Activated naive CD8-positive, alpha-beta T cell treated with anti-CD3 and anti-CD28 coated beads, Interleukin-2, amount 10 ng/mL, durations not matched to agents 7 days and 5 days (primary cell): ENCODE results near the gene APC2. TPM values are rescaled to one million over a fixed set of nuclear protein-coding genes. Genes with fewer than 3 reads are reported as not detected.
A peak's percentile ranks its signal among the peaks of the same experiment; 100 is the strongest.
"Not testable (repeated sequence)": the region's sequence is repeated elsewhere in the genome, so short reads cannot be mapped to it uniquely, and the experiment has no call there.

Experiments used
- ATAC-seq: fragments of 150-1000 bp; cut with Tn5 transposase; one replicate; pipeline ENCODE4 v1.10.0; 2021; ENCODE audit warnings: low read depth, moderate library complexity
- POLR2A ChIA-PET: fragments of 350-600 bp; sonication (Branson Sonifier 250); formaldehyde crosslinking; loops from one replicate; lab custom pipeline; 2021; ENCODE audit warnings: antibody characterized with exemption; lab: Charles Lee
- DNase-seq: peaks from one replicate; pipeline ENCODE4 v3.0.0; 2021
- H3K27ac Mint-ChIP-seq: one replicate; pipeline ENCODE4 v1.8.0; 2022; ENCODE audit warnings: mild to moderate bottlenecking, mixed read lengths
- H3K27me3 Mint-ChIP-seq: one replicate; pipeline ENCODE4 v1.8.0; 2022; ENCODE audit warnings: mild to moderate bottlenecking, moderate library complexity, mixed read lengths
- H3K36me3 Mint-ChIP-seq: one replicate; pipeline ENCODE4 v1.8.0; 2021; ENCODE audit warnings: mild to moderate bottlenecking, mixed read lengths
- H3K4me1 Mint-ChIP-seq: one replicate; pipeline ENCODE4 v1.8.0; 2021; ENCODE audit warnings: mixed read lengths
- H3K4me3 Mint-ChIP-seq: one replicate; pipeline ENCODE4 v1.8.0; 2022; ENCODE audit warnings: mild to moderate bottlenecking, moderate library complexity, mixed read lengths
- H3K9me3 Mint-ChIP-seq: one replicate; pipeline ENCODE4 v1.8.0; 2021; ENCODE audit warnings: mixed read lengths
- total RNA-seq, 2 experiments: library from RNA; stranded (reverse); gene quantifications; one replicate each; pipeline ENCODE4 v1.2.3, GENCODE V29; 2021

The APC2 gene
- total RNA-seq, 2 experiments from 2014 or later: 0.06 to 0.11 TPM

DNA sequence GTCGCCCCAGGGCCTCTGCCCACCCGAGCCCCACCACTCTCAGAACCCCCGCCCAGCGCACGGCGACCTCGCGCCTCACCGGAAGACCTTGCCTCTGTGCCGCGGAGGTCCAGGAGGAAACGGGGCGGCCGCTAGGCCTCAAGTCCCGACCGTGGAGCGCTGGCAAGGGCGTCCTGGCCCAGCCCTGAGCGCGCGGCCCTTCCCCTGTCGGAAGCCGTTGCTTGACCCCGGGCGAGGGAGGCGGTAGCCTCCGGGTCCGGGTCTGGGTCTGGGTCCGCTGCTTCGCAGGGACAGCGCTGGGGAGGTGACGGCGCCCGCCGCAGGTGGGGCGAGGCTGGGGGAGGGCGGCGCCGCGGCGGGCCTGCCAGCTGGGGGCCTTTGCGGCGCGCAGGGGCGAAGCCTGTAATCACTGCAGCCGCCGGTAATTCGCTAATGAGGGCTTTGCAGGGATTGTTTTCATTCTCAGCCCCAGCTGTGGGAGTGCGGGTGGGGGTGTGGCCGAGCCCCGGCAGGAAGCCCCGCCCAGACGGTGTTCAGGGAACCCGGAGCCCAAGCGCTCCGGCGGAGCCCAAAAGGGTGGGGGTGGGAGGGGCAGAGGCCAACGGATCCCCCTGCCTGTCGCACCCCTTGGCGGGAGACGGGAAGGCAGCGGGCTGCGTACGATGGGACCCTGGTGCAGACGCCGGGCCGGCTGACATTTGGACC, 20.5 kb downstream of the APC2 start:
- Mint-ChIP-seq H3K27ac (no peak overlapping the region), H3K9me3 (no peaks in the 10 kb centered on the region), H3K36me3 (no peaks in the 10 kb centered on the region), H3K4me3 (peak overlapping the region; percentile 61), H3K4me1 (peaks cover 3% of the 10 kb centered on the region), H3K27me3 (peaks cover 15% of the 10 kb centered on the region)
- POLR2A ChIA-PET: interaction anchor here (1.0 kb wide), 1 partner anchor 21 kb away, joined by 3 read pairs; no protein-coding TSS in a partner anchor
- ATAC-seq: peak; percentile 66
- DNase-seq: peak; percentile 79

DNA sequence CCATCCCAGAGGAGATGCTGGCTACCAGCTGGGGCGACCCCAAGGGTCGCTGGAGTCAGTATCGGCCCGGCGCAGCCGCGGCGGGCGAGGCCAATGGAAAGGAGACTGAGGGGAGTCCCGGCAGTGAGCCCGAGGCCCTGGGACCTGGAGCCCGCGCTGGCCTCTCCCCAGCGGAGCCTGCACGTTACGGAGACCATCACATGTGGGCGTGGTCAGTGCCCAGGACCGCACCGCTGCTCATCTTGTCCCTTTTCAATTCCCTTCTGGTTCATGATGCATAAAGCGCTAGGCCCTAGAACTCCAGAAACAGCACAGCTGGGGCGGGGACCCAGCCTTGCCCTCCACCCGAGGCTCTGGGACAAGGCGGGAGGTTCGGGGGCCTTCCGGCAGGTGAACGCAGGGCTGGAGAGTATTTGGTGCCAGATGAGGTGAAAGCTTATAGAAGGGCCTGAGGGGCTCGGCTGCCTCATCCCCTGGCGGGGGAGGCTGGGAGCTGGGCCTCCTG, 21.1 kb downstream of the APC2 start:
- ATAC-seq: peak; percentile 38
- H3K4me3 Mint-ChIP-seq: peak overlapping the region; percentile 51
- H3K9me3 Mint-ChIP-seq: no peaks in the 10 kb centered on the region
- H3K4me1 Mint-ChIP-seq: peaks cover 3% of the 10 kb centered on the region
- DNase-seq: no peak
- H3K27me3 Mint-ChIP-seq: peaks cover 15% of the 10 kb centered on the region
- no peak overlapping the region for H3K27ac Mint-ChIP-seq
- H3K36me3 Mint-ChIP-seq: no peaks in the 10 kb centered on the region
- POLR2A ChIA-PET: interaction anchor here (0.9 to 1.4 kb wide), 3 partner anchors 15 to 21 kb away, joined by 3 to 5 read pairs (median 3); partner anchors contain the start of gene PCSK4

DNA sequence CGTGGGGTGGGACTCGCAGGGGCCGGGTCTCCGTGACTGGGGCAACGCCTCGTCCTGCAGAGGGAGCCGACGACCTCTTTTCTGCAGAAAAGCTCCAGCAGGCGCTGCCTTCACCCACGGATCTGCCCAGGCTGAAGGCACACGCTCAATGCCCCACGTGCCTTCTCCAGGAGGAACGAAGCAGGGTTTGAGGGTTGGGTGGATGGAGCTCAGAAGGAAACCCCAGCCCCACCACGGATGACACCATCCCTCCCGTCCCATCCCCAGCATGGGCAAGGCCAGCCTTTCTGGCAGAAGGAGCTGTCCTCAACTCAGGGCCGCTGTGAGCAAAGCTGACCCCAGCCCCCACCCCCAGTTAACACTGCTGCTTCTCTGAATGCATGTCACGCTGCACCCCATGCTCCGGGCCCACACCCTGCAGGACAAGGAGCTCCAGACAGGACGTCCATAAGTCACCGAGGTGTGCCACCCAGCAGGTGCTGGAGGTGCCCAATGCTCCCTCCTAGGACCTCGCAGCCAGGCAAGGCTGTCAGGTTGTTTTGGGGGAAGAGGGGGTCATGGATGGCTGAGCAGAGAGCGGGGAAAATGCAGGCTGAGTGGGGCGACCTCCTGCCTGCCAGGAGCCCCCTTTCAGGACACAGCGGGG, 21.7 kb downstream of the APC2 start:
- H3K9me3 Mint-ChIP-seq: no peaks in the 10 kb centered on the region
- H3K4me1 Mint-ChIP-seq: peaks cover 3% of the 10 kb centered on the region
- no peak overlapping the region for H3K4me3 Mint-ChIP-seq
- POLR2A ChIA-PET: interaction anchor here (0.9 to 1.4 kb wide), 2 partner anchors 16 to 18 kb away, joined by 3 to 5 read pairs; partner anchors contain the start of gene PCSK4
- H3K36me3 Mint-ChIP-seq: no peaks in the 10 kb centered on the region
- ATAC-seq: no peak
- peaks cover 14% of the 10 kb centered on the region for H3K27me3 Mint-ChIP-seq
- DNase-seq: no peak
- H3K27ac Mint-ChIP-seq: no peak overlapping the region

DNA sequence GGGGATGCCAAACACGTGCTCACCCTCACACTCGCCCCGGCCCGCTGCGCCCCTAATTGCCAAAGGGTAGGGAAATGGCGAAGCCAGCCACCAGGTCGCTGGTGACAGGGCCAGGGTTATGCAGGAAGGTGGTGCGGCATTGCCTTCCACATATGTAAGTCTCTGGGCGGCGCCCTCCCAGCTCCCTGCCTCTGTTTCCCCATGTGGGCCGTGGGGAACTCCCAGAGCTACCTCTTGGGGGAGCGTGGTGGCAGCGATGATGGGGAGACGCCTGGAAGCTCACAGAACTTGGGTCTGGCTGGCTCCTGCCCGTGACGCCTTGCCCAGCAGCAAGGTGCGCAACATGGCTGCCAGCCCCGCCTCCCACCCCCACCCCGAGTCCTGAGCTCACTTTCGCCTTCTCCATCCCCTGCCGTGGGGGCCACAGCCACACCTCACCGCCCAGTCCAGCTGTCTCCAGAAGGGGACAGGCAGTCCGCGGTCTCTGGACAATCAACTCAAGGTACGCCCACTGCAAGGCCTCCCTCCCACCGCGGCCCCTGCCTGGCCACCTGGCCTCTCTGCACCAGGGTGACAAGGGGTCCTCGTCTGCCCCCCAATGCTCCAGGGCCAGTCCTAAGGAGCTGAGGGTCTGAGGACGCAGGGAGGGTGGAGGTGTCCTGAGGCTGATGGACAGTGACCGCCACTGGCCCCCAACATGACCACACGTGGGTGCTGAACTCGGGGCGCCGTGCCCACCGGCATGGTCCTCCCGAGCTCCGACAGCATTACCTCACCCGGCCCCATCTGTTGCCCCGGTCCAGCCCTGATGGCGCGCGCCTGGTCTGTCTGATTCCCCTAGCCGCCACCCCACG, 22.5 kb downstream of the APC2 start:
- no peaks in the 10 kb centered on the region for H3K36me3 Mint-ChIP-seq
- POLR2A ChIA-PET: interaction anchor here (0.9 to 1.4 kb wide), 2 partner anchors 17 to 18 kb away, joined by 3 to 5 read pairs; partner anchors contain the start of gene PCSK4
- no peak overlapping the region for H3K27ac Mint-ChIP-seq
- peaks cover 12% of the 10 kb centered on the region for H3K27me3 Mint-ChIP-seq
- peaks cover 6% of the 10 kb centered on the region for H3K4me1 Mint-ChIP-seq
- no peak overlapping the region for H3K4me3 Mint-ChIP-seq
- no peak for DNase-seq
- H3K9me3 Mint-ChIP-seq: no peaks in the 10 kb centered on the region
- no peak for ATAC-seq

DNA sequence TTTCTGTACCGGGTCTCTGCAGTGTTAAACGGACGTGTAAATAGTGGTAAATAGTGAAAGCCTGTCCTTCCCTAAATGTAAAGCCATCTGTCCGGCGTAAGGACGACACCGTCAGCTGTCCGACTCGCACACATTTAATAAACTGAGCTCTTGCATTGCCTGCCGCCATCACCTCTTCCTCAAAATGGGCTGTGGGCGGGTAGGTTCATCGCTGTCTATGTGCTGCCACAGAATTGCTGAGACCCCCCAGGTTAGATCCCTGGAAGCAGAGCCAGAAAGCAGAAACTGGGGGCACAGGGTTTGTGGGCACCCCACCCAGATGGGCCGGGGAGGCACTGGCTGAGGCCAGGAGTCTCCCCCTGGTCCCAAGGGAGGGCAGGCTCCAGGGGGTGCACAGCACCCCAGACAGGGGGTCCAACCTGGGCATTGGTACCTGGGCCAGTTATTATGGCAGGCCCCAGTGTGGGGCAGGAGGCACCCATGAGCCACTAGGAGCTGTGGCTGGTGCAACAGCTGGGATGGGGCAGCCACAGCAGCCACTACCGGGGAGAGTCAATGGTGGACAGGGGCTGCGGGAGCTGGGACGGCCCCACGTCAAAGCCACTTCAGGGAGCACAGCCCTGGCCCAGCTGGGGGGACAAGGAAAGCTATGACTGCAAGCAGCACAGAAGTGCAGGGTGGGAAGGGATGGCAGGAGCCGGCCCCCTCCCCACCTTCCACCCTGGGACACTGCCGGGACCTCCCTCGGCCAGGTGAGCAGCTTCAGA, 23.3 kb downstream of the APC2 start:
- ATAC-seq: no peak
- DNase-seq: no peak
- peaks cover 11% of the 10 kb centered on the region for H3K27me3 Mint-ChIP-seq
- H3K4me3 Mint-ChIP-seq: no peak overlapping the region
- H3K27ac Mint-ChIP-seq: no peak overlapping the region
- peaks cover 7% of the 10 kb centered on the region for H3K4me1 Mint-ChIP-seq
- H3K36me3 Mint-ChIP-seq: no peaks in the 10 kb centered on the region
- POLR2A ChIA-PET: no interaction called here
- no peaks in the 10 kb centered on the region for H3K9me3 Mint-ChIP-seq

DNA sequence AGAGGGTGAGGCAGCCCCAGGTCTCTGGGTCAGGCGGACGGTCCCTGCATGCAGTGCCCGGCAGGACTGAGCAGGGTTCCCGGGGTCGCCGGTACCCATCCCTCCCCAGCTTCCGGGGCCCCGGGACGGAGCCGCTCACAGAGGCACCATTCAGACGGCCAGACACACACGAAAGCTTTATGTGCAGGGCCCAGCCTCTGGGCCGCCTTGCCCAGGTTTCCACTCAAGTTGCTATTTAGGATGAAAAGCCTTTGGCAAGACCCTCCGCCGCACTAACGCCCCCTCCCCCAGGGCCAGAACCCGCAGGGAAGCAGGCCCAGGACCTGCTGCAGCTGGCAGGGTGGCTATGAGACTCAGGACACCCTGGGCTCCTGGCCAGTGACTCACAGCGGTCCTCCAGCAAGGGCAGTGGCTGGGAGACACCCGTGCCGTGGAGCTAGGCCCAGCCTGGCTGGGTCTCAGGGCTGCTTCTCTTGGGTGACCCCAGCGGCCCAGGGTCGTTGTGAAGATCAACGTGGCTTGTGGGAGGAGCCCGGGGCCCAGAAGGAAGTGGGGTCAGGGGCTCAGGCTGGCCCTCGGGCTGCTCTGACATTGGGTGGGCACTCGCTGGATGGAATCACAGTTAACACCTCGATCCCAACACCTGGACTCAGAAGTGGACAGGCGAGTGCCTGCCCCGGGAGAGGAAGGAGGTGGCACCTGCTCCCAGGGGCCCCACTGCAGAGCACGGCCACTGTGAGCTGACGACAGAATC, 24.3 kb downstream of the APC2 start:
- POLR2A ChIA-PET: no interaction called here
- no peak overlapping the region for H3K27ac Mint-ChIP-seq
- no peak overlapping the region for H3K4me3 Mint-ChIP-seq
- H3K9me3 Mint-ChIP-seq: no peaks in the 10 kb centered on the region
- DNase-seq: no peak
- peaks cover 7% of the 10 kb centered on the region for H3K27me3 Mint-ChIP-seq
- H3K36me3 Mint-ChIP-seq: peaks cover 2% of the 10 kb centered on the region
- peaks cover 10% of the 10 kb centered on the region for H3K4me1 Mint-ChIP-seq
- no peak for ATAC-seq

DNA sequence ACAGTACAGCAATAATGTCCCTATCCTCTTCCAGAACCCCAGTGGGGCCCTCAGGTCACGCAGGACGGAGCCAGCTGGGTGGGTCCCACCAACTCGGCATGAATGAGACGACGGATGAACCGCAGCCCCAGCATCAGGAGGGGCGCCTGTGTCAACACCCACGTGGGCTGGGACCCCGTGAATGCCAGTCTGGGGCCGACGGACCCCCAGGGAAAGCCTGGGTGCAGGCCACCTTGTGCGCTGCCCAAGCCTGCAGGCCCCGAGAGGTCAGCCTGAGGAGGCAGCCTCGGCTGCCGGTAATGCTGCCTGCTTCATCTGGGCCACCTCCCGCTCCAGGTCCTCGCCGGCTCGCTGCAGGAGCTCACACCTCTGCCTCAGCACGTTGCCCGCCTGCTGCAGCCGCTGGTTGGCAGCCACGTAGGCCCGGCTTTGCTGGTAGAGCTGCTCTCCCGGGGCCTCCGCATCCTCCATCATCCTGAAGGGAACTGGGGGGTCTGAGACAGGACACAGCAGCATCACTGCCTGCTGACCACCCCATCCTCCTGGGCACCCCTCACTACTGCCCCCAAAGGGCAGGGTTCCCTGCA, 24.9 kb downstream of the APC2 start:
- no peak for DNase-seq
- POLR2A ChIA-PET: interaction anchor here (0.5 to 1.1 kb wide), 3 partner anchors 8 to 471 kb away, joined by 3 to 4 read pairs (median 4); no protein-coding TSS in a partner anchor
- H3K27me3 Mint-ChIP-seq: peaks cover 7% of the 10 kb centered on the region
- peaks cover 11% of the 10 kb centered on the region for H3K4me1 Mint-ChIP-seq
- H3K4me3 Mint-ChIP-seq: no peak overlapping the region
- no peak for ATAC-seq
- H3K36me3 Mint-ChIP-seq: peaks cover 2% of the 10 kb centered on the region
- no peaks in the 10 kb centered on the region for H3K9me3 Mint-ChIP-seq
- H3K27ac Mint-ChIP-seq: no peak overlapping the region

DNA sequence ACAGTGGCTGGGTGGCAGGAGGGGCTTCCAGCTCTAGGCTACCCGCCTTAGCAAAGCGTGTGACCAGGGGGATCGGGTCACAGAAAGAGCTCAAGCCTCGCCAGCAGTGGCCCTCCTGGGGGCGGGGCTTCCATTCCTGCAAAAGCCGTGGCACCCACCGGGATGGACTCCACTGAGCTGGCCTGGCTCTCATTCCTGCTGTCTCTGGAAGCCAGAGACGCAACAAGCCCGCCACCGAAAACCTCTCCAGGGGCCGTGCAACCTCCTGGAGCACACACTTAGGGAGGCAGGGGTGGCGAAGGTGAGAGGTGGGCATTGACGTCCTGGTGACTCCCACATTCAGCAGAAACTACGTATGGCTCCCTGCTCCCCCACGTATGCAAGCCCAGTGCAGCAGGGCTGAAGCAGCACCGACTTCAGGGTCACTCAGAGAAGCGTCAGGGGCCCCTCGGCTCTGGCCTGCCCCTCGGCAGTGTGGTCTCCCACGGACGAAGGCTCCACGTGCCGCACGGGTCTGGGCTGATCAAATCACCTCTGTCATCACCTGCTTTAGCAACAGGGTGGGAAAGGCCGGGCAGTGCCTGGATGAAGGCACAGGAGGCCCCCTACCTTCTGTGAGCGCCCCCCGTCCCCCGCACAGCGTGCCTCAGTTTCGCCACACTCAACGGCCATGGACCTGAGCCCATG, 26.0 kb downstream of the APC2 start:
- H3K27me3 Mint-ChIP-seq: peaks cover 4% of the 10 kb centered on the region
- no peaks in the 10 kb centered on the region for H3K9me3 Mint-ChIP-seq
- H3K4me3 Mint-ChIP-seq: no peak overlapping the region
- peaks cover 10% of the 10 kb centered on the region for H3K4me1 Mint-ChIP-seq
- no peak overlapping the region for H3K27ac Mint-ChIP-seq
- POLR2A ChIA-PET: interaction anchor here (0.5 to 1.1 kb wide), 2 partner anchors 9 to 469 kb away, joined by 4 read pairs; no protein-coding TSS in a partner anchor
- DNase-seq (no peak), ATAC-seq (no peak)
- H3K36me3 Mint-ChIP-seq: peaks cover 2% of the 10 kb centered on the region

DNA sequence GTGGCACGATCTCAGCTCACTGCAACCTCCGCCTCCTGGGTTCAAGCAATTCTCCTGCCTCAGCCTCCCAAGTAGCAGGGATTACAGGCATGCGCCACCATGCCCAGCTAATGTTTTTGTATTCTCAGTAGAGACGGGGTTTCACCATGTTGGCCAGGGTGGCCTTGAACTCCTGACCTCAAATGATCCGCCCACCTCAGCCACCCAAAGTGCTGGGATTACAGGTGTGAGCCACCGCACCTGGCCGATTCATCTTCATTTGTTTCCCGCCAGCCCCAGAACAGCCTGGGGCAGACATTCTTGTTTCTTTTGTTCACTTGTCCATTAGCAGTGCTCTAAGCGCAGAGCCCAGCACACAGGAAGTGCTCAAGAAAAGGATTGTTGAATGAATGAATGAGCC, 27.1 kb downstream of the APC2 start:
- not testable (repeated sequence) for H3K4me1 Mint-ChIP-seq, DNase-seq, ATAC-seq, H3K27ac Mint-ChIP-seq, H3K9me3 Mint-ChIP-seq, H3K36me3 Mint-ChIP-seq, H3K27me3 Mint-ChIP-seq
- POLR2A ChIA-PET: interaction anchor here (0.9 to 1.2 kb wide), 2 partner anchors 8 to 68 kb away, joined by 3 read pairs; no protein-coding TSS in a partner anchor
- H3K4me3 Mint-ChIP-seq: peak overlapping the region; percentile 100

DNA sequence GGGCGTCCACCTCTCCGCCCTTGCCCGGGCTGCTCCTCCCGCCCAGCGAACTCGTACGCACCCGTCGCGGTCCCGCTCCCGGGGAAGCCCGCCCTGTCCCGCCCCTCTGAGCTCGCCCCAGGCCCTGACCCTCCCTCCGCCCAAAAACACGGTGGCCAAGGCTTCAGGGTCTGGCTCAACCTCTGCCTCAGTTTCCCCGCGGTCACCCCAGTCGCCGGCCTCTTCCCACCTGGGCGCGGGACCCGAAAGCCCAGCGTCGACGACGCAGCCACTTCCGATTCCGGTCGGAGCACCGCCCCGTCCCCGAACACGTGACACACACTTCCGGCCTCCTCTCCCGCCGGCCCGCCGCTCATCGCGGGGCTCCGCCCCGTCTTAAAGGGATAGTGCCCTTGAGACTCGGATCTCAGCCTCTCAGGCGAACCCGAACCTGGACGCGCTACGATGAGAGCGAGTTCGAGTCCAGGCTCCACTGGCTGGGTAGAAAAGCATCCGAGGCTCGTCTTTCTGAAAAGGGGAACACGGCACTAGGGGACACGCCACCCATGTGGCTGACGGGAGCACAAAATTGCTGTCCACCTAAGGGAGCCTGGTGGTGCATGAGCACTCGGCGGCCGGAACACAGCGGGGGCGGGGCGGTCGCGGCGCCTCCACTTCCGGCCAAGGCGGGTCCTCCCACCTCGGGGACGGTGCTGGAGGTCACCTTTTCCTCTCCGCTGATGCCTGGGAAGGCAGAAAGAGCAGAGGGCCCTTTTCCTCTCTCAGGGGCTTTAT, 29.2 kb downstream of the APC2 start, which contains the start of gene C19orf25:
Gene C19orf25, minus strand, starts transcription at position 282 of the 774 bp plus-strand sequence. CDS start 312 bp downstream, outside the sequence.
- POLR2A ChIA-PET: no interaction called here
- DNase-seq (peak; percentile 94), ATAC-seq (peak; percentile 88)
- peaks cover 2% of the 10 kb centered on the region for H3K36me3 Mint-ChIP-seq
- H3K9me3 Mint-ChIP-seq: no peaks in the 10 kb centered on the region
- H3K27me3 Mint-ChIP-seq: no peaks in the 10 kb centered on the region
- H3K4me3 Mint-ChIP-seq: peak within 1 kb of the TSS; percentile 100
- peaks cover 8% of the 10 kb centered on the region for H3K4me1 Mint-ChIP-seq
- peak within 1 kb of the TSS; percentile 98 for H3K27ac Mint-ChIP-seq
